ENCODE results near the gene B4GAT1. TPM values are rescaled to one million over a fixed set of nuclear protein-coding genes. Genes with fewer than 3 reads are reported as not detected.

The B4GAT1 gene
- total RNA-seq, 2 experiments from 2014 or later: 9.5 to 9.7 TPM

DNA sequence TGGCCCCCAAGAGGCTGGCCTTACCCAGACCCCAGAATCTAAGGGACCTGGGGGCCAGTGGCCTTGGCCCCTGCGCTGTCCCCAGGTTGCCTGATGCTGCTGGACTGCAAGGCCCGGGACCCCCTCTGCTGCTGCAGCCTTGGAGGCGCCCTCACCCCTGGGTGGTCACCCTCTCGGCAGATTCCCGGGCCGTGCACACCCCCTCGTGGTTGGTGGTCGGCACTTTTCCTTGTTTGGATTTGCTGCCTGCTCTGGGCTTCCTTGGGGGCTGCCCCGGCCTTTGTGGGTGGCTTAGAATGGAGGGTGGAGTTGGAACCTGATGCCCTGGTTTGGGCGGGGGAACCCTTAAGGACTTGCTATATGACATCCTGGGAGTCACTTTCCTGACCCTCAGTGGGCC, 16.5 kb downstream of the B4GAT1 start:
- ATAC-seq (ENCODE audit: low read depth) (no peak), DNase-seq (no peak)
- H3K9me3 Mint-ChIP-seq: no peaks in the 10 kb centered on the region
- POLR2A ChIA-PET: interaction anchor here (2.3 to 8.7 kb wide), 2 partner anchors 14 to 18 kb away, joined by 10 to 94 read pairs; partner anchors contain the start of gene CD248
- H3K4me1 Mint-ChIP-seq: peaks cover 23% of the 10 kb centered on the region
- H3K27me3 Mint-ChIP-seq: no peaks in the 10 kb centered on the region
- H3K27ac Mint-ChIP-seq: no peak overlapping the region
- H3K36me3 Mint-ChIP-seq: no peaks in the 10 kb centered on the region
- H3K4me3 Mint-ChIP-seq: no peak overlapping the region

GRCh38 chr11:66329165-66329673, 18.2 kb downstream of the B4GAT1 start:
- no peak for DNase-seq
- H3K27me3 Mint-ChIP-seq: no peaks in the 10 kb centered on the region
- POLR2A ChIA-PET: interaction anchor here (1.1 to 8.7 kb wide), 3 partner anchors 12 to 43 kb away, joined by 3 to 94 read pairs (median 24); partner anchors contain the start of gene CD248
- H3K36me3 Mint-ChIP-seq: no peaks in the 10 kb centered on the region
- ATAC-seq (ENCODE audit: low read depth): no peak
- H3K9me3 Mint-ChIP-seq: no peaks in the 10 kb centered on the region
- H3K27ac Mint-ChIP-seq: no peak overlapping the region
- peak overlapping the region; percentile 26 for H3K4me3 Mint-ChIP-seq
- H3K4me1 Mint-ChIP-seq: peaks cover 33% of the 10 kb centered on the region

GRCh38 chr11:66328302-66329144, 18.9 kb downstream of the B4GAT1 start:
- no peaks in the 10 kb centered on the region for H3K9me3 Mint-ChIP-seq
- peak overlapping the region; percentile 26 for H3K4me3 Mint-ChIP-seq
- peak; percentile 59 for ATAC-seq (ENCODE audit: low read depth)
- peak overlapping the region; percentile 89 for H3K27ac Mint-ChIP-seq
- H3K4me1 Mint-ChIP-seq: peaks cover 37% of the 10 kb centered on the region
- POLR2A ChIA-PET: interaction anchor here (1.1 to 8.7 kb wide), 4 partner anchors 12 to 44 kb away, joined by 3 to 215 read pairs (median 59); partner anchors contain the start of gene CD248
- H3K27me3 Mint-ChIP-seq: no peaks in the 10 kb centered on the region
- DNase-seq: peak; percentile 85
- peaks cover 2% of the 10 kb centered on the region for H3K36me3 Mint-ChIP-seq

GRCh38 chr11:66328031-66328301, 19.5 kb downstream of the B4GAT1 start:
- Mint-ChIP-seq H3K27me3 (no peaks in the 10 kb centered on the region), H3K4me1 (peaks cover 40% of the 10 kb centered on the region), H3K36me3 (peaks cover 2% of the 10 kb centered on the region), H3K4me3 (peak overlapping the region; percentile 26), H3K27ac (peak overlapping the region; percentile 89), H3K9me3 (no peaks in the 10 kb centered on the region)
- DNase-seq: peak; percentile 68
- POLR2A ChIA-PET: interaction anchor here (4.3 kb wide), 1 partner anchor 13 kb away, joined by 215 read pairs; the partner anchor contains the start of gene CD248
- ATAC-seq (ENCODE audit: low read depth): peak; percentile 40

GRCh38 chr11:66327171-66328030, 20.0 kb downstream of the B4GAT1 start:
- Mint-ChIP-seq H3K27me3 (no peaks in the 10 kb centered on the region), H3K9me3 (no peaks in the 10 kb centered on the region), H3K27ac (peak overlapping the region; percentile 89), H3K36me3 (peaks cover 2% of the 10 kb centered on the region), H3K4me1 (peaks cover 41% of the 10 kb centered on the region), H3K4me3 (peak overlapping the region; percentile 26)
- ATAC-seq (ENCODE audit: low read depth): no peak
- POLR2A ChIA-PET: interaction anchor here (1.2 to 4.3 kb wide), 3 partner anchors 9 to 45 kb away, joined by 3 to 215 read pairs (median 8); partner anchors contain the start of genes CD248, RIN1 and SLC29A2
- DNase-seq: peak; percentile 53

DNA sequence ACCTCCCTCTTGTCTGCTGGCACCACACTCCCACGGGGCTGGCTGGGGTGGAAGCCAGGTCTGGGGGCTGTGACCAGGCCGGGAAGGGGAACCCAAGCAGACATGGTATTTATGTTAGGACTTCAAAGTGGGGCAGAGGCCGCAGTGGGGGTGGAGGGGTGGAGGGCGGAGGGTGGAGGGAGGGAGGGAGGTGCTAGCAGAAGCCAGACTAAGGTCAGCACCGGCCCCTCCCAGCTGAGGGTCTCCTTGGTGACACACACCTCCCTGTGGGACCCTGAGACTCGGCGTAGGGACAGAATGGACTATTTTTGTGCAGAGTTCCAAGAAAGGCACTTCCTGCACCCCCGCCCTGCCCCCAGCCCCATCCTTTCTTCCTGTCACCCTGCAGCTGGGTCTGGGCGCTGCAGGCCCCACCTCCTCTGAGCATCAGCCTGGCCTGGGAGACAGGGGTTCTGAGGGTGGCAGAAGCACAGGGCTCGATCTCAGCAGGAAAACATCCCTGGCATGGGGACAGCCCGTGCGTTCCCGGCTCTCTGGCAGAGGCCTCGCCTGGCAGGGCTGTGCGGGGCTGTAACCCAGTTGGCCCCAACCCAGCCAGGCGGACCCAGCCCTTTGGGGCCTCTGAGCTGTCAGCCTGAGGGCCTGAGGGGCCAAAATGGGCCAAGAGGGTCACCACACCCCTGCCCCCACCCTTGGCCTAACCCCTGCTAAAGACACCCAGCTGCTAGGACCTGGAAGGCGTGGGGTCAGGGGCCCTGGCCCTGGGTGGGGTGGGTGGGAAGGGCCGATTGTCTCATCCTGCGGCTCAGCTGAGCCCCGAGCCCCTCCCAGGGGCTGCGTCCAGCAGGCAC, 20.9 kb downstream of the B4GAT1 start:
- peak; percentile 72 for ATAC-seq (ENCODE audit: low read depth)
- DNase-seq: peak; percentile 78
- Mint-ChIP-seq H3K4me3 (peak overlapping the region; percentile 81), H3K36me3 (peaks cover 2% of the 10 kb centered on the region), H3K9me3 (no peaks in the 10 kb centered on the region), H3K27me3 (no peaks in the 10 kb centered on the region), H3K27ac (peak overlapping the region; percentile 98), H3K4me1 (peaks cover 45% of the 10 kb centered on the region)
- POLR2A ChIA-PET: interaction anchor here (0.6 to 4.3 kb wide), 5 partner anchors 10 to 63 kb away, joined by 3 to 215 read pairs (median 4); partner anchors contain the start of genes CD248, RIN1 and SLC29A2

- DNase-seq (peak; percentile 58), ATAC-seq (ENCODE audit: low read depth) (no peak)
- H3K36me3 Mint-ChIP-seq: peaks cover 3% of the 10 kb centered on the region
- peaks cover 1% of the 10 kb centered on the region for H3K9me3 Mint-ChIP-seq
- POLR2A ChIA-PET: interaction anchor here (0.5 to 4.3 kb wide), 4 partner anchors 10 to 1077 kb away, joined by 3 to 215 read pairs (median 4); partner anchors contain the start of genes CD248 and RBM14
- H3K4me3 Mint-ChIP-seq: peak overlapping the region; percentile 81
- H3K27me3 Mint-ChIP-seq: no peaks in the 10 kb centered on the region
- peak overlapping the region; percentile 98 for H3K27ac Mint-ChIP-seq
- peaks cover 50% of the 10 kb centered on the region for H3K4me1 Mint-ChIP-seq
Observed at GRCh38 chr11:66325263-66325671, 22.2 kb downstream of the B4GAT1 start.

- Mint-ChIP-seq H3K4me1 (peaks cover 54% of the 10 kb centered on the region), H3K4me3 (no peak overlapping the region), H3K27me3 (no peaks in the 10 kb centered on the region), H3K27ac (peak overlapping the region; percentile 76), H3K36me3 (peaks cover 7% of the 10 kb centered on the region), H3K9me3 (peaks cover 5% of the 10 kb centered on the region)
- POLR2A ChIA-PET: interaction anchor here (0.5 to 4.3 kb wide), 3 partner anchors 10 to 292 kb away, joined by 3 to 215 read pairs (median 4); partner anchors contain the start of genes CD248 and RBM14
- ATAC-seq (ENCODE audit: low read depth) (no peak), DNase-seq (no peak)
Observed at GRCh38 chr11:66324664-66325063, 22.8 kb downstream of the B4GAT1 start.

- DNase-seq (no peak), ATAC-seq (ENCODE audit: low read depth) (no peak)
- peak overlapping the region; percentile 43 for H3K27ac Mint-ChIP-seq
- H3K9me3 Mint-ChIP-seq: peaks cover 5% of the 10 kb centered on the region
- POLR2A ChIA-PET: interaction anchor here (4.3 kb wide), 1 partner anchor 9 kb away, joined by 215 read pairs; the partner anchor contains the start of gene CD248
- H3K36me3 Mint-ChIP-seq: peaks cover 9% of the 10 kb centered on the region
- no peaks in the 10 kb centered on the region for H3K27me3 Mint-ChIP-seq
- H3K4me1 Mint-ChIP-seq: peaks cover 58% of the 10 kb centered on the region
- H3K4me3 Mint-ChIP-seq: no peak overlapping the region
Observed at GRCh38 chr11:66323684-66324083, 23.7 kb downstream of the B4GAT1 start.

- H3K4me3 Mint-ChIP-seq: no peak overlapping the region
- ATAC-seq (ENCODE audit: low read depth) (no peak), DNase-seq (no peak)
- peak overlapping the region; percentile 95 for H3K27ac Mint-ChIP-seq
- no peaks in the 10 kb centered on the region for H3K27me3 Mint-ChIP-seq
- peaks cover 58% of the 10 kb centered on the region for H3K4me1 Mint-ChIP-seq
- POLR2A ChIA-PET: interaction anchor here (2.0 kb wide), 1 partner anchor 10 kb away, joined by 16 read pairs; no protein-coding TSS in a partner anchor
- peaks cover 9% of the 10 kb centered on the region for H3K36me3 Mint-ChIP-seq
- peaks cover 5% of the 10 kb centered on the region for H3K9me3 Mint-ChIP-seq
Observed at GRCh38 chr11:66322732-66323427, 24.5 kb downstream of the B4GAT1 start.

DNA sequence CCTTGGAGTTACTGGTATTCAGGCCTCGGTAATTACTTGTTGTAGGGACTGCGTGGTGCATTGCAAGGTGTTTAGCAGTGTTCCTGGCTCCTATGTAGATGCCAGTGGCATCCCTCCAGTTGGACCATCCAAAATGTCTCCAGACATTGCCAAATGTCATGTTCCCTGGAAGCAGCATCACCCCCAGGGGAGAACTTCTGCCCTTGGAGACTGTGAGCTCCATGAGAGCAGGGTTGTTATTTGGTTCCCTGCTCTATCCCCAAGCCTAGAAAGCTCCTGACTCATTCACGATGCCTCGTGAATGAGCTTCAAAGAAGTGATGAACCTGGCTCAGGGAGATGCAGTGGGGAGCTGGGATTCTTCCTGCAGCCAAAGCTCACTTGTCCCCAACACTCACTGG, 25.8 kb downstream of the B4GAT1 start:
- no peaks in the 10 kb centered on the region for H3K27me3 Mint-ChIP-seq
- DNase-seq: no peak
- POLR2A ChIA-PET: interaction anchor here (0.9 to 2.0 kb wide), 2 partner anchors 9 to 39 kb away, joined by 3 to 16 read pairs; no protein-coding TSS in a partner anchor
- H3K9me3 Mint-ChIP-seq: peaks cover 5% of the 10 kb centered on the region
- peaks cover 54% of the 10 kb centered on the region for H3K4me1 Mint-ChIP-seq
- no peak overlapping the region for H3K27ac Mint-ChIP-seq
- no peak overlapping the region for H3K4me3 Mint-ChIP-seq
- H3K36me3 Mint-ChIP-seq: peaks cover 9% of the 10 kb centered on the region
- ATAC-seq (ENCODE audit: low read depth): no peak

Data from activated naive CD8-positive, alpha-beta T cell treated with anti-CD3 and anti-CD28 coated beads, Interleukin-2, amount 10 ng/mL, durations not matched to agents 7 days and 5 days (primary cell).